GM15510 (cell line): ENCODE data around the gene PIK3R3.

Experiments used
- POLR2A ChIP-seq: IDR thresholded peaks from 3 replicates; pipeline ENCODE4 v1.6.1; 2011; ENCODE audit warnings: borderline replicate concordance; ENCODE audit not compliant: insufficient read length; ENCODE audit errors: extremely low read depth

Gene PIK3R3

GRCh38 chr1:46067652-46068051, 64.8 kb downstream of the PIK3R3 start:
- TF ChIP-seq POLR2A: no peak

GRCh38 chr1:46065405-46065804, 67.0 kb downstream of the PIK3R3 start:
- TF ChIP-seq POLR2A: no peak

GRCh38 chr1:46064708-46065107, 67.7 kb downstream of the PIK3R3 start:
- no peak for TF ChIP-seq POLR2A

- no peak for TF ChIP-seq POLR2A
Observed at GRCh38 chr1:46062651-46063319, 69.6 kb downstream of the PIK3R3 start.

GRCh38 chr1:46061146-46061545, 71.3 kb downstream of the PIK3R3 start:
- TF ChIP-seq POLR2A: no peak

- TF ChIP-seq POLR2A: no peak
Observed at GRCh38 chr1:46058936-46059335, 73.5 kb downstream of the PIK3R3 start.

- TF ChIP-seq POLR2A: no peak
Observed at GRCh38 chr1:46057781-46058180, 74.6 kb downstream of the PIK3R3 start.

GRCh38 chr1:46056325-46056724, 76.1 kb downstream of the PIK3R3 start:
- TF ChIP-seq POLR2A: no peak

- TF ChIP-seq POLR2A: no peak
Observed at GRCh38 chr1:46053734-46054133, 78.7 kb downstream of the PIK3R3 start.

- no peak for TF ChIP-seq POLR2A
Observed at GRCh38 chr1:46044116-46044515, 88.3 kb downstream of the PIK3R3 start.

GRCh38 chr1:46043458-46044017, 88.9 kb downstream of the PIK3R3 start:
- no peak for TF ChIP-seq POLR2A

GRCh38 chr1:46041974-46042373, 90.5 kb downstream of the PIK3R3 start:
- no peak for TF ChIP-seq POLR2A

GRCh38 chr1:46041551-46041950, 90.9 kb downstream of the PIK3R3 start:
- TF ChIP-seq POLR2A: no peak

- no peak for TF ChIP-seq POLR2A
Observed at GRCh38 chr1:46039571-46040052, 92.8 kb downstream of the PIK3R3 start.

- TF ChIP-seq POLR2A: no peak
Observed at GRCh38 chr1:46036894-46037839, 95.3 kb downstream of the PIK3R3 start.

- TF ChIP-seq POLR2A: no peak
Observed at GRCh38 chr1:46034601-46035516, 97.6 kb downstream of the PIK3R3 start.
